ENCODE measurements around the gene ADGRF3.
"Not testable (repeated sequence)": the region's sequence is repeated elsewhere in the genome, so short reads cannot be mapped to it uniquely, and the experiment has no call there.

The ADGRF3 gene

GRCh38 chr2:26346454-26347053 lies at the start of gene ADGRF3:
ADGRF3 (minus strand) TSS chr2:26346789; CDS start chr2:26346234, 555 bp downstream.
- peak; percentile 39 to 56 (median 42) for DNase-seq (ENCODE audit: low read depth in 3 of 3)

GRCh38 chr2:26395394-26395793 lies 48.8 kb upstream of the ADGRF3 start:
- DNase-seq (ENCODE audit: low read depth in 3 of 3), result no peak

- DNase-seq (ENCODE audit: low read depth in 3 of 3), result no peak
These were observed 48.1 kb upstream of the ADGRF3 start for GRCh38 chr2:26394694-26395093.

- DNase-seq (ENCODE audit: low read depth in 3 of 3), result no peak
These were observed 40.6 kb upstream of the ADGRF3 start for GRCh38 chr2:26387189-26387588.

- no peak for DNase-seq (ENCODE audit: low read depth in 3 of 3)
These were observed 38.0 kb upstream of the ADGRF3 start for GRCh38 chr2:26384597-26384996.

- no peak for DNase-seq (ENCODE audit: low read depth in 3 of 3)
These were observed 37.6 kb upstream of the ADGRF3 start for GRCh38 chr2:26384183-26384582.

GRCh38 chr2:26382564-26382963 lies 36.0 kb upstream of the ADGRF3 start:
- no peak for DNase-seq (ENCODE audit: low read depth in 3 of 3)

GRCh38 chr2:26380281-26380680 lies 33.7 kb upstream of the ADGRF3 start:
- DNase-seq (ENCODE audit: low read depth in 3 of 3), result no peak

- DNase-seq (ENCODE audit: low read depth in 3 of 3), result no peak
These were observed 30.2 kb upstream of the ADGRF3 start for GRCh38 chr2:26376799-26377198.

- not testable (repeated sequence) for DNase-seq (ENCODE audit: low read depth in 3 of 3)
These were observed 24.3 kb upstream of the ADGRF3 start for GRCh38 chr2:26370909-26371308.

GRCh38 chr2:26369664-26370063 lies 23.1 kb upstream of the ADGRF3 start:
- DNase-seq (ENCODE audit: low read depth in 3 of 3), result not testable (repeated sequence)

- DNase-seq (ENCODE audit: low read depth in 3 of 3), result no peak
These were observed 20.4 kb upstream of the ADGRF3 start for GRCh38 chr2:26366957-26367356.

GRCh38 chr2:26364669-26365068 lies 18.1 kb upstream of the ADGRF3 start:
- DNase-seq (ENCODE audit: low read depth in 3 of 3), result no peak

GRCh38 chr2:26363958-26364357 lies 17.4 kb upstream of the ADGRF3 start:
- no peak for DNase-seq (ENCODE audit: low read depth in 3 of 3)

GRCh38 chr2:26363323-26363722 lies 16.7 kb upstream of the ADGRF3 start:
- DNase-seq (ENCODE audit: low read depth in 3 of 3), result no peak

GRCh38 chr2:26359886-26360473 lies 13.4 kb upstream of the ADGRF3 start:
- DNase-seq (ENCODE audit: low read depth in 3 of 3), result no peak

GRCh38 chr2:26356771-26357170 lies 10.2 kb upstream of the ADGRF3 start:
- DNase-seq (ENCODE audit: low read depth in 3 of 3), result no peak

- no peak for DNase-seq (ENCODE audit: low read depth in 3 of 3)
These were observed 9.5 kb upstream of the ADGRF3 start for GRCh38 chr2:26356111-26356510.

GRCh38 chr2:26355038-26355995 lies 8.7 kb upstream of the ADGRF3 start:
- peak in 1 of 3 donors; percentile 19 for DNase-seq (ENCODE audit: low read depth in 3 of 3)

GRCh38 chr2:26354469-26354868 lies 7.9 kb upstream of the ADGRF3 start:
- DNase-seq (ENCODE audit: low read depth in 3 of 3), result not testable (repeated sequence)

GRCh38 chr2:26352892-26353291 lies 6.3 kb upstream of the ADGRF3 start:
- peak in 1 of 3 donors; percentile 42 for DNase-seq (ENCODE audit: low read depth in 3 of 3)

GRCh38 chr2:26351375-26352090 lies 4.9 kb upstream of the ADGRF3 start:
- DNase-seq (ENCODE audit: low read depth in 3 of 3), result no peak

Data from stimulated activated CD4-positive, alpha-beta T cell treated with anti-CD3 and anti-CD28 coated beads, TNF-alpha, amount 100 ng/mL, for 48 hours (primary cell).